ENCODE results near the gene BEAN1. TPM values are rescaled to one million over a fixed set of nuclear protein-coding genes. Genes with fewer than 3 reads are reported as not detected.
"Not testable (repeated sequence)": the region's sequence is repeated elsewhere in the genome, so short reads cannot be mapped to it uniquely, and the experiment has no call there.

Gene BEAN1
- total RNA-seq, 1 donor: 0.36 TPM

GRCh38 chr16:66459878-66460277, 32.8 kb downstream of the BEAN1 start:
- DNase-seq (ENCODE audit: insufficient read length, low spot score, missing footprints): peak; percentile 69
- peaks cover 34% of the 10 kb centered on the region for H3K27me3 ChIP-seq (ENCODE audit: insufficient read depth, low read length)

GRCh38 chr16:66460703-66461102, 33.6 kb downstream of the BEAN1 start:
- peaks cover 36% of the 10 kb centered on the region for H3K27me3 ChIP-seq (ENCODE audit: insufficient read depth, low read length)
- H3K27ac ChIP-seq (ENCODE audit: low read depth, low read length): no peak overlapping the region
- no peak overlapping the region for H3K4me2 ChIP-seq (ENCODE audit: insufficient read depth, low read length)
- H3K79me2 ChIP-seq (ENCODE audit: insufficient read depth, low read length): no peaks in the 10 kb centered on the region
- H3K4me1 ChIP-seq (ENCODE audit: insufficient read depth, low read length): no peaks in the 10 kb centered on the region
- TF ChIP-seq CTCF (IDR thresholded peaks at IDR 0.05; ENCODE audit: extremely low read depth, low read depth, low read length): no peak
- no peaks in the 10 kb centered on the region for H3K9me3 ChIP-seq (ENCODE audit: low read depth, low read length)
- no peak overlapping the region for H2AFZ ChIP-seq (ENCODE audit: low read length)
- H3K36me3 ChIP-seq (ENCODE audit: insufficient read depth, low read length): no peaks in the 10 kb centered on the region
- H3K4me3 ChIP-seq (ENCODE audit: insufficient read depth, low read length): no peak overlapping the region
- DNase-seq (ENCODE audit: insufficient read length, low spot score, missing footprints): peak; percentile 30
- H4K20me1 ChIP-seq (ENCODE audit: insufficient read depth, low read length): no peaks in the 10 kb centered on the region

More at GRCh38 chr16:66459878-66460277, 32.8 kb downstream of the BEAN1 start:
- Histone ChIP-seq H3K4me3 (ENCODE audit: insufficient read depth, low read length) (no peak overlapping the region), H3K4me1 (ENCODE audit: insufficient read depth, low read length) (no peaks in the 10 kb centered on the region), H3K9me3 (ENCODE audit: low read depth, low read length) (no peaks in the 10 kb centered on the region), H3K79me2 (ENCODE audit: insufficient read depth, low read length) (no peaks in the 10 kb centered on the region), H2AFZ (ENCODE audit: low read length) (no peak overlapping the region), H4K20me1 (ENCODE audit: insufficient read depth, low read length) (no peaks in the 10 kb centered on the region), H3K27ac (ENCODE audit: low read depth, low read length) (no peak overlapping the region), H3K4me2 (ENCODE audit: insufficient read depth, low read length) (no peak overlapping the region), H3K36me3 (ENCODE audit: insufficient read depth, low read length) (no peaks in the 10 kb centered on the region)
- TF ChIP-seq CTCF (IDR thresholded peaks at IDR 0.05; ENCODE audit: extremely low read depth, low read depth, low read length): no peak

GRCh38 chr16:66462912-66463311, 35.8 kb downstream of the BEAN1 start:
- Histone ChIP-seq H3K27me3 (ENCODE audit: insufficient read depth, low read length) (peaks cover 36% of the 10 kb centered on the region), H3K9me3 (ENCODE audit: low read depth, low read length) (no peaks in the 10 kb centered on the region), H3K4me3 (ENCODE audit: insufficient read depth, low read length) (no peak overlapping the region), H2AFZ (ENCODE audit: low read length) (no peak overlapping the region), H3K4me1 (ENCODE audit: insufficient read depth, low read length) (no peaks in the 10 kb centered on the region), H4K20me1 (ENCODE audit: insufficient read depth, low read length) (no peaks in the 10 kb centered on the region), H3K27ac (ENCODE audit: low read depth, low read length) (no peak overlapping the region), H3K4me2 (ENCODE audit: insufficient read depth, low read length) (no peak overlapping the region), H3K79me2 (ENCODE audit: insufficient read depth, low read length) (no peaks in the 10 kb centered on the region), H3K36me3 (ENCODE audit: insufficient read depth, low read length) (no peaks in the 10 kb centered on the region)
- no peak for TF ChIP-seq CTCF (IDR thresholded peaks at IDR 0.05; ENCODE audit: extremely low read depth, low read depth, low read length)
- peak; percentile 57 for DNase-seq (ENCODE audit: insufficient read length, low spot score, missing footprints)

DNA sequence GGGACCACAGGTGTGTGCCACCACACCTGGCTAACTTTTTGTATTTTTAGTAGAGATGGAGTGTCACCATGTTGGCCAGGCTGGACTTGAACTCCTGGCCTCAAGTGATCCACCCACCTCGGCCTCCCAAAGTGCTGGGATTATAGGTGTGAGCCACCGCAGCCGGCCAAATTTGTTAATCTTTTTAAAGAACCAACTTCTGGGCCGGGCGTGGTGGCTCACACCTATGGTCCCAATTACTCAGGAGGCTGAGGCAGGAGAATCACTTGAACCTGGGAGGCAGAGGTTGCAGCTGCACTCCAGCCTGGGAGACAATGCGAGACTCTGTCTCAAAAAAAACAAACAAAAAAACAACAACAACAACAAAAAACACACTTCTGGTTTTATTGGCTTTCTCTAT, 38.9 kb downstream of the BEAN1 start:
- peaks cover 32% of the 10 kb centered on the region for H3K27me3 ChIP-seq (ENCODE audit: insufficient read depth, low read length)
- H4K20me1 ChIP-seq (ENCODE audit: insufficient read depth, low read length); H3K4me1 ChIP-seq (ENCODE audit: insufficient read depth, low read length); H3K4me2 ChIP-seq (ENCODE audit: insufficient read depth, low read length); H3K27ac ChIP-seq (ENCODE audit: low read depth, low read length); H3K36me3 ChIP-seq (ENCODE audit: insufficient read depth, low read length); H3K79me2 ChIP-seq (ENCODE audit: insufficient read depth, low read length); DNase-seq (ENCODE audit: insufficient read length, low spot score, missing footprints); H2AFZ ChIP-seq (ENCODE audit: low read length); H3K4me3 ChIP-seq (ENCODE audit: insufficient read depth, low read length); H3K9me3 ChIP-seq (ENCODE audit: low read depth, low read length): not testable (repeated sequence)

DNA sequence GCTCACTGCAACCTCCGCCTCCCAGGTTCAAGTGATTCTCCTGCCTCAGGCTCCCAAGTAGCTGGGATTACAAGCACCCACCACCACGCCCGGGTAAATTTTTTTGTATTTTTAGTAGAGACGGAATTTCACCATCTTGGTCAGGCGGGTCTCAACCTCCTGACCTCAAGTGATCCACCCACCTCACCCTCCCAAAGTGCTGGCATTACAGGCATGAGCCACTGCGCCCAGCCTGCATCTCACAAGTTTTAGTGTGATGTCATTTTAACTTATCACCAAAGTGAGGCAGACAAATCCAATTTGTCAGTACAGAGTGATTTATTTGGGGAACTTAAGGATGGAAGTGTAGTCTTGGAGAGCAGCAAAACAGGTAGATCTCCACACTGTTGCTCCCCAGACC, 39.5 kb downstream of the BEAN1 start:
- H3K9me3 ChIP-seq (ENCODE audit: low read depth, low read length): not testable (repeated sequence)

More for the DNA sequence above, 39.5 kb downstream of the BEAN1 start:
- H3K36me3 ChIP-seq (ENCODE audit: insufficient read depth, low read length); H4K20me1 ChIP-seq (ENCODE audit: insufficient read depth, low read length); H3K4me3 ChIP-seq (ENCODE audit: insufficient read depth, low read length); H3K27ac ChIP-seq (ENCODE audit: low read depth, low read length); H3K79me2 ChIP-seq (ENCODE audit: insufficient read depth, low read length); DNase-seq (ENCODE audit: insufficient read length, low spot score, missing footprints); H2AFZ ChIP-seq (ENCODE audit: low read length); H3K4me2 ChIP-seq (ENCODE audit: insufficient read depth, low read length); H3K4me1 ChIP-seq (ENCODE audit: insufficient read depth, low read length): not testable (repeated sequence)
- H3K27me3 ChIP-seq (ENCODE audit: insufficient read depth, low read length): peaks cover 32% of the 10 kb centered on the region

Data from osteoblast (primary cell).